HL-60 (cell line): ENCODE results near the gene TPBG.
"Not testable (repeated sequence)": the region's sequence is repeated elsewhere in the genome, so short reads cannot be mapped to it uniquely, and the experiment has no call there.

Experiments used
- GABPA ChIP-seq: IDR thresholded peaks from 2 replicates; pipeline ENCODE4 v1.6.1; 2012; ENCODE audit warnings: low read depth
- POLR2AphosphoS5 ChIP-seq: IDR thresholded peaks from 2 replicates; pipeline ENCODE4 v1.6.1; 2012; ENCODE audit warnings: low read depth
- REST ChIP-seq: IDR thresholded peaks from 2 replicates; pipeline ENCODE4 v1.6.1; 2012; ENCODE audit warnings: low read depth; ENCODE audit not compliant: insufficient replicate concordance
- SPI1 ChIP-seq: IDR thresholded peaks from 2 replicates; pipeline ENCODE4 v1.6.1; 2012; ENCODE audit warnings: low read depth, mild to moderate bottlenecking, borderline replicate concordance
- TF ChIP-seq, protein P1 (sequence below): IDR thresholded peaks from one replicate; pipeline ENCODE4 v1.5.1; 2011; ENCODE audit warnings: low read length, control low read depth, inconsistent platforms; ENCODE audit not compliant: insufficient read depth

GRCh38 chr6:82394770-82395169 is 31.2 kb downstream of the TPBG start:
- not testable (repeated sequence) for TF ChIP-seq SPI1, POLR2AphosphoS5, GABPA, REST
- TF ChIP-seq, protein P1, sequence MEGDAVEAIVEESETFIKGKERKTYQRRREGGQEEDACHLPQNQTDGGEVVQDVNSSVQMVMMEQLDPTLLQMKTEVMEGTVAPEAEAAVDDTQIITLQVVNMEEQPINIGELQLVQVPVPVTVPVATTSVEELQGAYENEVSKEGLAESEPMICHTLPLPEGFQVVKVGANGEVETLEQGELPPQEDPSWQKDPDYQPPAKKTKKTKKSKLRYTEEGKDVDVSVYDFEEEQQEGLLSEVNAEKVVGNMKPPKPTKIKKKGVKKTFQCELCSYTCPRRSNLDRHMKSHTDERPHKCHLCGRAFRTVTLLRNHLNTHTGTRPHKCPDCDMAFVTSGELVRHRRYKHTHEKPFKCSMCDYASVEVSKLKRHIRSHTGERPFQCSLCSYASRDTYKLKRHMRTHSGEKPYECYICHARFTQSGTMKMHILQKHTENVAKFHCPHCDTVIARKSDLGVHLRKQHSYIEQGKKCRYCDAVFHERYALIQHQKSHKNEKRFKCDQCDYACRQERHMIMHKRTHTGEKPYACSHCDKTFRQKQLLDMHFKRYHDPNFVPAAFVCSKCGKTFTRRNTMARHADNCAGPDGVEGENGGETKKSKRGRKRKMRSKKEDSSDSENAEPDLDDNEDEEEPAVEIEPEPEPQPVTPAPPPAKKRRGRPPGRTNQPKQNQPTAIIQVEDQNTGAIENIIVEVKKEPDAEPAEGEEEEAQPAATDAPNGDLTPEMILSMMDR, result not testable (repeated sequence)
